H1 (cell line): ENCODE data around the gene LSM7.

Source experiments
- CBX8 ChIP-seq: fragments of 300-800, 300-1000 bp; sonication (generic); IDR thresholded peaks from 2 replicates; pipeline ENCODE4 v1.7.1; 2016; ENCODE audit warnings: low read depth, low read length, borderline replicate concordance
- CTCF ChIP-seq, 3 experiments: IDR thresholded peaks; 1 replicate in 2 of 3; 2 replicates in 1 of 3; pipeline versions ENCODE4 v1.5.1 to v1.6.1; 2011; ENCODE audit warnings: low read length in 3 of 3, mild to moderate bottlenecking in 3 of 3, inconsistent platforms in 2 of 3, low read depth in 1 of 3, moderate library complexity in 1 of 3; ENCODE audit not compliant: insufficient read depth in 1 of 3; ENCODE audit errors: control extremely low read depth in 1 of 3
- EZH2 ChIP-seq: fragments of 200-600 bp; sonication (generic); IDR thresholded peaks from 2 replicates; pipeline ENCODE4 v1.7.1; 2012; ENCODE audit warnings: low read depth, mild to moderate bottlenecking, moderate library complexity, low read length, inconsistent platforms; ENCODE audit not compliant: severe bottlenecking
- GTF2F1 ChIP-seq: IDR thresholded peaks from 2 replicates; pipeline ENCODE4 v1.6.1; 2012; ENCODE audit warnings: low read depth, low read length, improper control_type of control experiment, borderline replicate concordance
- MAFK ChIP-seq: IDR thresholded peaks from 2 replicates; pipeline ENCODE4 v1.6.1; 2012; ENCODE audit warnings: low read depth, mild to moderate bottlenecking, improper control_type of control experiment, low read length
- POLR2A ChIP-seq, 2 experiments: IDR thresholded peaks; 1 replicate in 1 of 2; 2 replicates in 1 of 2; pipeline ENCODE4 v1.6.1; 2011; ENCODE audit warnings: low read depth in 2 of 2, low read length in 2 of 2, mild to moderate bottlenecking in 2 of 2; ENCODE audit errors: control extremely low read depth in 1 of 2

GRCh38 chr19:2320049-2320448 is 8.3 kb downstream of the LSM7 start:
- TF ChIP-seq CBX8, result no peak
- TF ChIP-seq EZH2, result no peak
- no peak for TF ChIP-seq POLR2A (IDR thresholded peaks at IDR 0.05; ENCODE audit: control extremely low read depth in 1 of 2, low read depth in 2 of 2, low read length in 2 of 2)
- TF ChIP-seq MAFK, result no peak
- no peak for TF ChIP-seq CTCF (IDR thresholded peaks at IDR 0.05; ENCODE audit: control extremely low read depth in 1 of 3, insufficient read depth in 1 of 3, low read depth in 1 of 3, low read length in 3 of 3)
- TF ChIP-seq GTF2F1, result no peak
